ENCODE data around the gene ZW10.
"Not testable (repeated sequence)": the region's sequence is repeated elsewhere in the genome, so short reads cannot be mapped to it uniquely, and the experiment has no call there.

GRCh38 chr11:113763040-113763439 is 10.5 kb downstream of the ZW10 start:
- not testable (repeated sequence) for TF ChIP-seq POLR2AphosphoS5 (IDR thresholded peaks at IDR 0.05; ENCODE audit: low read depth); CTCF (IDR thresholded peaks at IDR 0.05; ENCODE audit: insufficient read depth, low read length); GABPA (IDR thresholded peaks at IDR 0.05; ENCODE audit: low read depth); REST (IDR thresholded peaks at IDR 0.05; ENCODE audit: insufficient replicate concordance, low read depth); SPI1 (IDR thresholded peaks at IDR 0.05; ENCODE audit: borderline replicate concordance, low read depth)
